Esophagus muscularis mucosa (tissue), 4 donors: ENCODE results near the gene ZNF622.

Experiments
- EP300 ChIP-seq: sonication (generic); formaldehyde crosslinking; IDR thresholded peaks from one replicate; pipeline ENCODE4 v1.6.1; 2017; ENCODE audit warnings: antibody characterized with exemption
- POLR2A ChIP-seq: fragments of 450-650 bp; IDR thresholded peaks from one replicate; pipeline ENCODE4 v1.6.1; 2017; ENCODE audit warnings: antibody characterized with exemption, moderate library complexity, mild to moderate bottlenecking, low read depth
- POLR2AphosphoS5 ChIP-seq, 2 donors: sonication (generic); formaldehyde crosslinking; IDR thresholded peaks; one replicate each; pipeline ENCODE4 v1.6.1; 2017; ENCODE audit warnings: antibody characterized with exemption in 2 of 2
- TF ChIP-seq, protein P1 (sequence below), 3 experiments: fragments of 200-600 bp in 2 of 3; fragments of 450-650 bp in 1 of 3; sonication (generic) in 2 of 3; IDR thresholded peaks; one replicate each; pipeline ENCODE4 v1.5.1; 2017 to 2019; ENCODE audit warnings: antibody characterized with exemption in 3 of 3, mild to moderate bottlenecking in 2 of 3, moderate library complexity in 1 of 3

- TF ChIP-seq, protein P1, sequence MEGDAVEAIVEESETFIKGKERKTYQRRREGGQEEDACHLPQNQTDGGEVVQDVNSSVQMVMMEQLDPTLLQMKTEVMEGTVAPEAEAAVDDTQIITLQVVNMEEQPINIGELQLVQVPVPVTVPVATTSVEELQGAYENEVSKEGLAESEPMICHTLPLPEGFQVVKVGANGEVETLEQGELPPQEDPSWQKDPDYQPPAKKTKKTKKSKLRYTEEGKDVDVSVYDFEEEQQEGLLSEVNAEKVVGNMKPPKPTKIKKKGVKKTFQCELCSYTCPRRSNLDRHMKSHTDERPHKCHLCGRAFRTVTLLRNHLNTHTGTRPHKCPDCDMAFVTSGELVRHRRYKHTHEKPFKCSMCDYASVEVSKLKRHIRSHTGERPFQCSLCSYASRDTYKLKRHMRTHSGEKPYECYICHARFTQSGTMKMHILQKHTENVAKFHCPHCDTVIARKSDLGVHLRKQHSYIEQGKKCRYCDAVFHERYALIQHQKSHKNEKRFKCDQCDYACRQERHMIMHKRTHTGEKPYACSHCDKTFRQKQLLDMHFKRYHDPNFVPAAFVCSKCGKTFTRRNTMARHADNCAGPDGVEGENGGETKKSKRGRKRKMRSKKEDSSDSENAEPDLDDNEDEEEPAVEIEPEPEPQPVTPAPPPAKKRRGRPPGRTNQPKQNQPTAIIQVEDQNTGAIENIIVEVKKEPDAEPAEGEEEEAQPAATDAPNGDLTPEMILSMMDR (IDR thresholded peaks at IDR 0.05): no peak
- no peak for TF ChIP-seq EP300
- TF ChIP-seq POLR2A: no peak
- TF ChIP-seq POLR2AphosphoS5 (IDR thresholded peaks at IDR 0.05): no peak
These were observed 21.1 kb upstream of the ZNF622 start for GRCh38 chr5:16486711-16487111.
